GM12878 (cell line): ENCODE results near the gene ATAD5. TPM values are rescaled to one million over a fixed set of nuclear protein-coding genes. Genes with fewer than 3 reads are reported as not detected.

Experiments used
- CBFB ChIP-seq: IDR thresholded peaks from 2 replicates; pipeline ENCODE4 v1.6.1; 2016; ENCODE audit warnings: antibody characterized with exemption, low read depth
- FOXM1 ChIP-seq: IDR thresholded peaks from 2 replicates; pipeline ENCODE4 v1.6.1; 2012; ENCODE audit warnings: low read depth, mild to moderate bottlenecking, inconsistent platforms, low read length, moderate library complexity
- RBBP5 ChIP-seq: fragments of 200-600 bp; sonication (generic); conservative IDR thresholded peaks from 2 replicates; pipeline ENCODE4 v1.6.1; 2016
- RCOR1 ChIP-seq: conservative IDR thresholded peaks from 2 replicates; pipeline ENCODE4 v1.6.1; 2012; ENCODE audit warnings: low read depth, low read length, improper control_type of control experiment
- SIX5 ChIP-seq: IDR thresholded peaks from 2 replicates; pipeline ENCODE4 v1.6.1; 2011; ENCODE audit warnings: mild to moderate bottlenecking, low read depth, low read length, moderate library complexity; ENCODE audit not compliant: severe bottlenecking
- SMARCA5 ChIP-seq: fragments of 450-650 bp; IDR thresholded peaks from 2 replicates; pipeline ENCODE4 v1.6.1; 2017; ENCODE audit warnings: mild to moderate bottlenecking
- SUPT20H ChIP-seq: IDR thresholded peaks from 2 replicates; pipeline ENCODE4 v1.6.1; 2011; ENCODE audit warnings: low read depth, mild to moderate bottlenecking, low read length, moderate library complexity, borderline replicate concordance; ENCODE audit not compliant: control insufficient read depth
- TAF1 ChIP-seq: IDR thresholded peaks from 2 replicates; pipeline ENCODE4 v1.6.1; 2011; ENCODE audit warnings: mild to moderate bottlenecking, low read depth, low read length, borderline replicate concordance
- ZNF217 ChIP-seq: fragments of 450-650 bp; IDR thresholded peaks from 2 replicates; pipeline ENCODE4 v1.6.1; 2017; ENCODE audit warnings: antibody characterized with exemption, mild to moderate bottlenecking
- polyA plus RNA-seq, 11 experiments: library from polyadenylated mRNA; depleted of rRNA in 4 of 11; unstranded in 6 of 11; stranded (reverse) in 5 of 11; fragments of >200 nt; fragmentation: Nextera tagmentation in 4 of 11; fragmentation: Illumina TruSeq in 1 of 11; extraction: Ambion mirVana in 4 of 11; extraction: Trizol in 1 of 11; gene quantifications; 1 replicate in 1 of 11; 2 replicates in 10 of 11; pipeline versions ENCODE4 v1.2.1 to v1.2.3, GENCODE V29; 2011 to 2016; ENCODE audit warnings: inconsistent platforms in 2 of 11, missing spikeins in 2 of 11, low read depth in 1 of 11
- total RNA-seq, 4 experiments: library from RNA; depleted of rRNA in 3 of 4; stranded (reverse); fragments of >200 nt in 3 of 4; fragmentation: Illumina TruSeq in 1 of 4; extraction: Trizol in 1 of 4; gene quantifications; 2 replicates each; pipeline versions ENCODE4 v1.2.1 to v1.2.3, GENCODE V29; 2013 to 2021
- TF ChIP-seq, protein P1 (sequence below): IDR thresholded peaks from 2 replicates; pipeline ENCODE4 v1.6.1; 2011; ENCODE audit warnings: mild to moderate bottlenecking, low read depth, low read length, moderate library complexity; ENCODE audit not compliant: insufficient replicate concordance
- TF ChIP-seq, protein P2 (sequence below): fragments of 450-650 bp; IDR thresholded peaks from 2 replicates; pipeline ENCODE4 v1.6.1; 2017; ENCODE audit warnings: mild to moderate bottlenecking, moderate library complexity

Gene ATAD5
- total and polyA plus RNA-seq, 10 of the 15 experiments (the other 5 are each of a cell fraction or from before 2014, with no cell fraction given), result 3.8 to 19.7 (median 13.2) TPM

- TF ChIP-seq, protein P1, sequence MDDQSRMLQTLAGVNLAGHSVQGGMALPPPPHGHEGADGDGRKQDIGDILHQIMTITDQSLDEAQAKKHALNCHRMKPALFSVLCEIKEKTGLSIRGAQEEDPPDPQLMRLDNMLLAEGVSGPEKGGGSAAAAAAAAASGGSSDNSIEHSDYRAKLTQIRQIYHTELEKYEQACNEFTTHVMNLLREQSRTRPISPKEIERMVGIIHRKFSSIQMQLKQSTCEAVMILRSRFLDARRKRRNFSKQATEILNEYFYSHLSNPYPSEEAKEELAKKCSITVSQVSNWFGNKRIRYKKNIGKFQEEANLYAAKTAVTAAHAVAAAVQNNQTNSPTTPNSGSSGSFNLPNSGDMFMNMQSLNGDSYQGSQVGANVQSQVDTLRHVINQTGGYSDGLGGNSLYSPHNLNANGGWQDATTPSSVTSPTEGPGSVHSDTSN, result no peak
- TF ChIP-seq SUPT20H (no peak), SIX5 (no peak), RCOR1 (no peak), FOXM1 (no peak), SMARCA5 (no peak), ZNF217 (no peak), TAF1 (no peak), CBFB (no peak), RBBP5 (no peak)
- TF ChIP-seq, protein P2, sequence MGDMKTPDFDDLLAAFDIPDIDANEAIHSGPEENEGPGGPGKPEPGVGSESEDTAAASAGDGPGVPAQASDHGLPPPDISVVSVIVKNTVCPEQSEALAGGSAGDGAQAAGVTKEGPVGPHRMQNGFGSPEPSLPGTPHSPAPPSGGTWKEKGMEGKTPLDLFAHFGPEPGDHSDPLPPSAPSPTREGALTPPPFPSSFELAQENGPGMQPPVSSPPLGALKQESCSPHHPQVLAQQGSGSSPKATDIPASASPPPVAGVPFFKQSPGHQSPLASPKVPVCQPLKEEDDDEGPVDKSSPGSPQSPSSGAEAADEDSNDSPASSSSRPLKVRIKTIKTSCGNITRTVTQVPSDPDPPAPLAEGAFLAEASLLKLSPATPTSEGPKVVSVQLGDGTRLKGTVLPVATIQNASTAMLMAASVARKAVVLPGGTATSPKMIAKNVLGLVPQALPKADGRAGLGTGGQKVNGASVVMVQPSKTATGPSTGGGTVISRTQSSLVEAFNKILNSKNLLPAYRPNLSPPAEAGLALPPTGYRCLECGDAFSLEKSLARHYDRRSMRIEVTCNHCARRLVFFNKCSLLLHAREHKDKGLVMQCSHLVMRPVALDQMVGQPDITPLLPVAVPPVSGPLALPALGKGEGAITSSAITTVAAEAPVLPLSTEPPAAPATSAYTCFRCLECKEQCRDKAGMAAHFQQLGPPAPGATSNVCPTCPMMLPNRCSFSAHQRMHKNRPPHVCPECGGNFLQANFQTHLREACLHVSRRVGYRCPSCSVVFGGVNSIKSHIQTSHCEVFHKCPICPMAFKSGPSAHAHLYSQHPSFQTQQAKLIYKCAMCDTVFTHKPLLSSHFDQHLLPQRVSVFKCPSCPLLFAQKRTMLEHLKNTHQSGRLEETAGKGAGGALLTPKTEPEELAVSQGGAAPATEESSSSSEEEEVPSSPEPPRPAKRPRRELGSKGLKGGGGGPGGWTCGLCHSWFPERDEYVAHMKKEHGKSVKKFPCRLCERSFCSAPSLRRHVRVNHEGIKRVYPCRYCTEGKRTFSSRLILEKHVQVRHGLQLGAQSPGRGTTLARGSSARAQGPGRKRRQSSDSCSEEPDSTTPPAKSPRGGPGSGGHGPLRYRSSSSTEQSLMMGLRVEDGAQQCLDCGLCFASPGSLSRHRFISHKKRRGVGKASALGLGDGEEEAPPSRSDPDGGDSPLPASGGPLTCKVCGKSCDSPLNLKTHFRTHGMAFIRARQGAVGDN, result no peak
These were observed 9.7 kb upstream of the ATAD5 start (continued) for GRCh38 chr17:30821871-30822723.
